NCI-H345 (cell line): ENCODE results near the gene TPRG1L.

Source experiments
- DNase-seq: peaks from one replicate; lab custom pipeline; 2025; lab: John Stamatoyannopoulos, UW

TPRG1L gene

DNA sequence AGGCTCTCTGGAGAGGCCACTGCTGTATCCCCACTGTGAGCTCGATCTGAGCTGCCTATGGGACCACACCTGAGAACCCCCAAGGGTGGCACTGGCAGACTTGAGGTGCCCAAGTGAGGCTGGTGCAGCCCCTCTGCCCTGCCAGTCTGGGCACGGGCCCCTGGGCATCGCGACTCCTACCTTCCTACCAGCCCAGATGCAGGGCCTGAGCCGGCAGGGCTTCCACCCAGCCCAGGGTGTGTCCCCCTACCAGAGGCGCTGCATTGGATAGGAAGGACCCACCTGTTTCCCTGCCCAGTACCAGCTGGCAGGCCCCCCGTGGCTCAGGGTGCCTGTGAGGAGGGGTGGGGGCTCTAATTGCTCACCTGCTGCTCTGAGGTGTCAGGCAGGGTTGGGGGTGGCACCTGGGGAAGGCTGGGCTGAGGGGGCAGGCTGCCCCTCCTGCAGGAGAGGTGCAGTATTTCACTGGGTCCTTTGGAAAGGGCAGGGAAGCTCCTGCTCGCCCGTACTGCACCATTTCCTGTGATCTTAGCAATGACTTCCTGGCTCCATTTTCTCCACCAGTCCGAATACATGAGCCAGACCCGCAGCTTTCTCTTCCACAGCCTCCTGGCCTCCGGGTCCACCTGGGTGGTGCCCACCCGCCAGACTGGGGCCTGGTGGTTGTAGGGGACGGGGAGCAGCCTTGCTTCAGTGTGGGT, 39.3 kb downstream of the TPRG1L start:
- peak; percentile 73 for DNase-seq

DNA sequence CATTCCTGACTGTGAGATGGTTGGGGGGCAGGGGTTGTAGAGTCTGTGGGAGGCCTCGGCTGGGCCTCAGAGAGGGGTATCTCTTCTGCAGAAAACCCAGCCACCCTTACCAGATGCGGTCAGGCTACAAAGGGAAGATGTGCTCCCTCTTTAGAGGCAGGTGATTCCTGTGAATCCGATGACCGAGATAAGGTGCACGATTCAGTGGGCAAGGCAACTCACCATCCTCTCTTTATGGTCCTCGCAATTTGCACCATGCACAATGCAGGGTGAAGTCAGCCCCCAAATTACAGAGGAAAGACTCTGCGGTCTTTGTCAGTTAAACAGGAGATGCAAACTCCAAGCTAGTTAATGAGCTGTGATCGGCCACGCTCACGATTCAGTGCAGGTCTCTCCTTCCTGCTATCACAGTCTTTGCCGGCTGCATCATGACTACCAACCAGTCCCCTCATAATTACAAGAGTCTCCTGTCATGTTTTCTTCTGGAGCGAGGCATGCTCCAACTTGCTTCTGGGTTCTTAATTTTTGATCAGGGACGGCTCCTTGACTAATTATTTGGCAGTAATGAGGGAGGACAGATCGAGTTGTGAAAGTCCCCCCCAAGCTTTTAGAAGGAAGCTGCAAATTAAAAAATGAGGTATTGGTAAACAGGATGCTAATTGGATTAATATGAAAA, 40.0 kb downstream of the TPRG1L start:
- no peak for DNase-seq

DNA sequence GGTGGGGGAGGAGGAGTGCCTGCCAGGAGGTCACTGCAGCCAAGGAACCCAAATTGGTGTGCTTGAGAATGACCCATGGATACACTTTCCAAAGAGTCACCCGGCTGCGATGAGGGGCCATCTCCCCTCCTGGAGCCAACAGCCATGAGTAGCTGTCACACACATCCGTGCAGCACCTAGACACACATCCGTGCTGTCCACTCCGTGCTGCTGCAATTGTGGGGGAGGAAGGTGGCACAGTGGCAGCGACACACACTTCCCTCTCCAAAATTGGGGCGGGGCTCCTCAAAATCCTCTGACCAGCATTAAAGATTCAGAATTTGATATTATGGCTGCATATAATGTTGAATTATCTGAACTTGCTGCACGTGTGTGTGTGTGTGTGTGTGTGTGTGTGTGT, 43.3 kb downstream of the TPRG1L start:
- DNase-seq = no peak

DNA sequence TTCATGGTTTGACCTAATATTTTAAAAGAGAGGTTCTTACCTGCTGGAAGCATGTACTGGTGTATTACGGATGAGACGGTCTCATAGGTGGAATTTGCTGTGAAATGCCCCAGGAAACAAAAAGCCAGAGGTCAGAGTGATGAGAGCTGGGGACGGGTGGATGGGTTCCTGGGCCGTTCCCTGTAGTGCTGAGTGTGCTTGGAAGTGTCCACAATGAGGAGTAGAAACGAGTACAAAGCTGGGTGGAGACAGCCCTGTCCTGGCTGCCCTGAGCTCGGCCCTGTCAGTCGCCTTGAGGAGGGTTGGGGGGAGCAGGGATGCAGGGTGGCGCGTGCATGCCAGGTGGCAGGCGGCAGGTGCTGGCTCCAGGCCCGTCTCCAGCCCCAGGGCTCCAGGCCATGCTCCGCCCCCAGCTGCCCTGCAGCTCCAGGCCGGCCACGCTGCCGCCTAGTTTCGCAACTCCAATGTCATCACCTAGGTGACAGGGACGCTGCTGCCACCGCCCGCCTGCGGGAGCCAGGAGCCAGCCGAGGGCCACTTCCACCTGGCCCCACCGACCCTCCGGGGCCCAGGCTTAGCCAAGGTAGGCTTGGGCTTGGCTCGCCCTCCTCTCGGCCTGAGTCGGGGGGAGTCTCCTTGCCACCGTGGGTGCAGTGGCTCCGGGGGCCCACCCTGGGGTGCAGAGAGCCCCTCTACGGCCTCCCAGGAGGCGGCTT, 43.9 kb downstream of the TPRG1L start:
- peak; percentile 93 for DNase-seq

DNA sequence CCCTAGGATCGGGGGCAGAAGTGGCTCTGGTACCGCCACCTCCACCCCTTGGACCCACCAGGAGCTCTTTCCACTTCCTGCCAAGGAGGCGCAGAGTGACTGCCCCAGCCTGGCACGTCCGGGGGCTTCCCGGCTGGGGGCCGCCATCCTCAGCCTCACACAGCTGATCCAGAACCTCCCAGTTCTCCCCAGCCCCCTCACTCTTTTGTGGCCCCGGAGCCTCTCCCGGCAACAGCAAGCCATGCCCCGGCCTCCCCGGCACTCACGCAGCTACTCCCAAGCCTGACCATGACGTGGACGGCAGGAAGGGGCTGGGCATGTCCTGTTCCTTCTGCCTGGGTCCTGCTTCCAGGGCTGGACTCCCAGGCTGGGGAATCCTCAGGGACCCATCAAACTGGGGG, 44.6 kb downstream of the TPRG1L start:
- DNase-seq = no peak

DNA sequence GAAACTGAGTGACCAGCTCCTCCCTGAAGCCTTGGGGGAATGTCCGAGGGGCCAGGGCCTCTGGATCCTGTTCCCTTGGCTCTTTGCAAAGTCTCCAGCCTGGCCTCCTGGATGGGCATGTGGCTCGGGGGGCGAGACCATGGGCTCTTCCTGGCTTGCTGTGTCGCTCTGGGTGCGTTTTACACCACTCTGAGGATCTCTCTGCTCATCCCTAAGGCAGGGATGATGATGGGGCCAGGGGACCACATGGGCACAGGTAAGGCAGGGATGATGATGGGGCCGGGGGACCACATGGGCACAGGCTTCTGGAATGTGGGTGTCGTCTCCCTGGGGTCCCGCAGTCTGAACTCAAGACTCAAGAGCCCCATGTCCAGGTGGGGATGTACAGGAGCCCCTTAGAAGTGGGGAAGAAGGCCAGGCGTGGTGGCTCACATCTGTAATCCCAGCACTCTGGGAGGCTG, 45.2 kb downstream of the TPRG1L start:
- DNase-seq = no peak

DNA sequence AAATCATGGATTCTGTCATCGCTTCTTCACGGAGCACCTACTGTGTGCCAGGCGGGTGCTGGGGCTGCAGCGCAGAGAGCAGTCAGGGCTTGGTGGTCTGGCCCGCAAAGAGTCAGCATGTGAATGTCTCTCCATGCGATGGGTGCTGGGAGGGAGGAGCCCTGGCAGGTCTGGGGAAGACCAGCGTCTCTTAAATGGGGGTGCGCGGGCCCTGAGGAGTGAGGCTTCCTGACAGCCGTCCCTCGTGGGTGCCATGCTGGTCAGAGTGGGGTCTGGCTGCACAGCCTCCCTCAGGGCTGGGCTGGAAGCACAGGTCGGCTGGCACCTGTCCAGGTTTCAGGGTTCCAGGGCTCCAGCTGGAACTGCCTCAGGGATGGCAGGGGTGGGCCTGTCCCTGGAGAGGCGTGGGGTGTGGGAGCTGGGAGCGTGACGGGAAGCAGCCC, 46.0 kb downstream of the TPRG1L start:
- DNase-seq = no peak

DNA sequence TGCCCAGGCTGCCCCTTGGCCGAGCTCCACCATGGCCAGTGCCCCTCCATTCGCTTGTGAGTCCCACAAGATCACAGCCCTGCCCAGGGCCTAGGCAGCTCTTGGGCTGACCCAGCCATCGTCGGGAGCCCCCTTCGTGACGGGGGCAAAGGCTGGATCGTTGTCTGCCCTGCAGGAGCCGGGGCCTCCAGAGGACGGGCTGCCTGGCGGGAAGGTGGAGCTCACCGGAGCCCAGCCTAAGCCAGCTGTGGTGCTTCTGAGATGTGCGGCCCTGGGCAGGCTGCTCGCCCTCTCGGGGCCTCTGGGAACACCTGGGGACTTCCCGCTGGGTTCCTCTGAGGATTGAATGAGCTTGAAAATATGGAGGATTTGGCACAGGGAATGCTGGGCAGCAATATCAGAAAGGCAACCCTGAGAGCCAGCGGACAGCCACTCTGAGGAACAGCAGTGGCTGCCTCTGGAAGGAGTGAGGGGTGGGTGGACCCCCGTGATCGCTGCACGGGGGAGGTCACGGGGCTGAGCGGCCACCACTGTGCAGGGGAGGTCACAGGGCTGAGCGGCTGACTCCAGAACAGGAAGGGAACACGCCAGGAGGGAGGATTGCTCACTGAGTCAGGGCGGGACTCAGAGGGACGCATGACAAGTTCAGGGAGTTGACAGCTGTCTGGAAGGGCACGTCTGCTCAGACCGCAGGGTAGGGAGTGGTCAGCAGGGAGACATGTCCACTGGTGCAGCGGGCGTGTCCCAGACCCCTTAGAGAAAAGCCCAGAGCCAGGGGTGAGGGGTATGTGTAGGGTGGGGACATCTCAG, 46.8 kb downstream of the TPRG1L start:
- peak; percentile 76 for DNase-seq

DNA sequence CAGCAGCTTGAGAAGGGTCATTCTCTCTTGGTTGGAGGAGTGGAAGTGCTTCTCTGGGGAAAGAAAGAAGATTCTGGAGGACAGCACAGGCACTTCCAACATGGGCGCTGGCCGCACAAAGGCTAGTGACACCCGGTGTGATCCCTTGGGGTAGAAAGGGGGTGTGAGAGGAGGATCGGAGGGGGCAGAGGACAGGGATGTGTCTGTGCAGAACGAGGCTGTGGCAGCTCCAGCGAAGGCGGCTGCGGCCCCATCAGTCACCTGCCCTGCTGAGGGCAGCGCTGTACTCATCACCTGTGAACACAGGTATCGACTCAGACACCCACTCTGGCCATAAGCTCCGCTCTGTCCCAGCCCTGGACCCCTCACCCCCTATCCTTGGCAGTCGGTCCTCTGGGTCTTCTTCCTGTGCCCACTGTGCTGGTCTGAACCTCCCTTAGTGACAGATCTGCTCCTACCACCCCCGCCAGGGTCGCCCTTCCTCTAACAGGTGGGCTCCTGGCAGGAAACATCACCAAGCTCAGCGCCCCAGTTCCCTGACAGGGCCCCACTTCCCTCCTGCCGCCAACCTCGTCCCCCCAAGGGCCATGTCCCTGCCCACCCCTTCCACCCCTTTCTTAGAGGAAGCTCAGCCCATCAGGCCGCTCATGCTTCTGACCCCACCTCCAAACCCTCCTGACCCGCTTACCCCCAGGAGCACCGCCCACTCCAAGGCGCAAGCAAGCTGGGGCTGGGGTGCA, 47.6 kb downstream of the TPRG1L start:
- DNase-seq = no peak

DNA sequence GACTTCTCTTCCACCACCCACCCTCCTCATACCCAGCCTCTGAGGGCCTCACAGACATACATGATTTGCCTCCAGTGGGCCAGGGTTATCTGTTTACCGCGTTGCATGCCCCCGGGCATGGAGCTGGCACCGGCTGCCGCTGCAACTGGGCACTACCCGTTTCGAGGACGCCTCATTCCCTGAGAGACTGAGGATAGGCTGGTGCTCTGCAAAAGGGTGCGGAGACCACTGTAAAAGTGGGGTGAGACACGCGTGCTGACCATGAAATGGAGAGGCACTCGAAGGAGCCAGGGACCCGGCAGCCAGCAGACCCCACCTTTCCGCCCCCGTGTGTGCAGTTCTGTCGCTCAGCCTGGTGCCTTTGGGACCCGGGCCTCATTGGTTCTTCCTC, 48.2 kb downstream of the TPRG1L start:
- no peak for DNase-seq

DNA sequence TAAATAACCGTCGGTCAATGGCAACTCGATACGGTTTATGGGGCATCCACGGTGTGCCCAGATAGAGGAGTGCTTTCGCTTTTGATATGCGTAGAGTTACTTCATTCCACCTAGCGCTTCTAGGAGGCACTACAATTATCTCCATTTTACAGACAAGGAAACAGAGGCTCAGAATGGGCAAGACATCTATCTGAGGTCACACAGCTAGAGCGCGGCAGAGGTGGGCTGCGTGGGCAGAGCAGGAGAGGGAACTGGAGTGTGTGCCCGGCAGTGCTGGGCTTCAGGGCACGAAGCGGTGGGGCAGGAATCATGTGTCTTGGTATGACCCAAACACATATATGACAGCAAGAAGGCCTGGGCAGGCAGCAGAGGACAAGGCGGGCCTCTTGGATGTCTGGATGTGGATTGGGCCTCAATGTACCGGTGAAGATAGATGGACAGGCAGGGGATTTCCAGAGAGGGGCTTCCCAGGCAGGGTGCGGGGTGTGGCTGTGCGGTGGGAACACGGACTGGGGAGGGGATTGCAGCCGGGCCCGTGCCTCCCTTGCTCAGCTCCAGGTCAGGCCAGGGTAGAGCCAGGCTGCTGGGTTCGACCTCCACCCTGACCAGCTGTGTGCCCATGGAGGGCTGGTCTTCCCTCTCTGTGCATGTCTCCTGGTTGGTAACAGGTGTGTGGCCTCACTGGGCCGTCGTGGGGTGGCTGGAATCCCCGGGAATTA, 48.7 kb downstream of the TPRG1L start:
- DNase-seq = no peak

DNA sequence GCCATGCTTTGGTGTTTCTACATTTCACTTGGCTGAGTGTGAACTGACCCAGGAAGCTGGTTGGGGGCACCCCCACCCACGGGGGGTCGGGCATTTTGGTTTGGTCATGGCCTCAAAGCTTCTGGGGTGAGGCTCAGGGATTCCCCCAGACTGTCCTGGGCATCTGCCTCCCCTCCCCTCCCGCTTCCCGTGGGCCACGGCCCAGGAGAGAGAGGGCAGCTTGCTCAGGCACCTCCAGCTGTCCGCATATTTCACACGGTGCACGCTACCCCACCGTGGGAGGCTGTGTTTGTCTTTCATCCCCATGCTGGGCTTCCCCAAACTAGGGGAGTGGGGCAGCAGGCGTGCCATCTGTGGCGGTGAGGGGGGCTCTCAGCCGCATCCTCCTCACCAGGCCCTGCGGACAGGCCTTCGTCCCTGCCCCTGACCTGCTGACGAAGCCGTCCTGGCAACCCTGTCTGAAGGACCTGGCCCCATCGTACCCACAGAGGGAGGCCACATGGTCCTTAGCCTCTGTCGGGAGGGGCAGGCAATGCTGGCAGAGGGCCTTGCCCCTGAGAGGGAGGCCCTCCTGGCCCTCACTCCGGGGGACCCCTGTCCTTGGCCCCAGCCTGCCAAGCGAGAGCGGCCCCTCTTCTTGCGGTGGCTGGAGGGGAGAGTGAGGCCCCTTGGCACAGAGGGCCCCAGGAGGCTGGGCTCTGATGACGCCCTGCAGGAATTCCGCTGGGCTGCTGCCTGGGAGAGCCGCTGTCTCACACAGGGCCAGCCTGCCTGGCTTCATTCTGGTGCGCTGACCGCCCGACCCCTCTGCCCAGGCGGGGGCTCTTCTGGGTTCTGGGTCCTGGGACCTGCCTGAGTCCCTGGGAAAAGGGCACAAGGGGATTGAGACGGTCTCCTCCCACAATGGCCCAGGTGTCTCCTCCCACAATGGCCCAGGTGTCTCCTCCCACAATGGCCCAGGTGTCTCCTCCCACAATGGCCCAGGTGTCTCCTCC, 49.6 kb downstream of the TPRG1L start:
- no peak for DNase-seq

DNA sequence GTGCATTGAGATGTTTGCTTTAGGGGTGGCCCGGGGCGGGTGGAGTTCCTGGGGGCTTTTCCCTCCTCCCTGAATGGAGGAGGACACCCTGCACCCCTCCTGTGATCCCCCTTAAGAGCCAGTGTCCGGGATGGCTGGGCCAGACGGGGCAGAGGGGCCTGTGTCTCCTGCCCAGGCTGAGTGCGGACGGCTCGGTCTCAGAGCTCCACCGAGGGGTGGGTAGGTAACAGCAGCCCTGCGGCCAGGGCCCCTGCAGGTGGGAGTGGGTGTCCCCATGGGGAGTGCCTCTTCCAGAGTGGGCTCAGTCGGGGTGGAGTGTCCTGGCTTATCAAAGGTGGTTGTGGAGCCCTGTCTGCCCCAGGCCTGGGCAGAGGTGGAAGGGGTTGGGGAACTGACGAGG, 50.6 kb downstream of the TPRG1L start:
- DNase-seq = no peak

DNA sequence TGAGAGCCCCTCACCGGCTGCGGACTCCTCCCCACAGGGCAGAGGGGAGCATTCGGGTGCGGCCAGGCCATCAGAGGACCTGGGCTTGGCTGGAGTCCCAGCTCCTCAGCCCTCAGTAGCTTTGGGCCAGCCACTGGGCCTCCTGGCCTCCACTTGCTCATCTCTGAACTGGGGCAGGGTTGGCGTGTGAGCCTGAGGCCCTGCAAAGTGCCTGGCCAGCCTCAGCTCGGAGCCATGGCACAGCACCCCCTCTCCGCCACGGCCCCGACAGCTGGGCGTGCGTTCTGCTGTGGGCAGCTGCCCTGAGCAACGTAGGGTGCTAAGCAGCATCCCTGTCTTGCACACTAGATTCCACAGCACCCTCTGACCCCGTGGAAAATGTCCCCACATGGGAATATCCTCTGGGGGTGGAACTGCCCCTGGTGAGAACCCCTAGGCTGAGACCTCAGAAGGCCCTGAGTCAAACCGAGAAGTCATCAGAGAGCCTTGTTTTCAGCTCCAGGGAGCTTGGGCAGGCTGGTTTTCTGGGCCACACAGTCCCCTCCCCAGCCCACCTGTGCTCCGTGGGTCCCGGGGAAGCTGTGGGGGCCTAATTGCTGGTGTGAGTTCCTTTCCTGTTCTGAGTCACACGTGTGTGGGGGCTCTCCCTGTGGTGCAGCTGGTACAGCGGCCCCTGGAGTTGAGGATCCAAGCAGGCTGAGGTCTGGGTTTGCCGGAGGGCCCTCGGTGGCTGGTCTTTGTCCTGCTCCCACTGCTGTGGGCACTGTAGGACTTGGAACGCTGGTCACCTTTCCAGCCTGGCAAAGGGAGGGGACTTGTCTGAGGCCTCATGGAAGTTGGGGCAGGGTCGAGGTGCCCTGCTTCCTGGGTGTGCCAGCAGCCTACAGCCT, 52.0 kb downstream of the TPRG1L start:
- no peak for DNase-seq

DNA sequence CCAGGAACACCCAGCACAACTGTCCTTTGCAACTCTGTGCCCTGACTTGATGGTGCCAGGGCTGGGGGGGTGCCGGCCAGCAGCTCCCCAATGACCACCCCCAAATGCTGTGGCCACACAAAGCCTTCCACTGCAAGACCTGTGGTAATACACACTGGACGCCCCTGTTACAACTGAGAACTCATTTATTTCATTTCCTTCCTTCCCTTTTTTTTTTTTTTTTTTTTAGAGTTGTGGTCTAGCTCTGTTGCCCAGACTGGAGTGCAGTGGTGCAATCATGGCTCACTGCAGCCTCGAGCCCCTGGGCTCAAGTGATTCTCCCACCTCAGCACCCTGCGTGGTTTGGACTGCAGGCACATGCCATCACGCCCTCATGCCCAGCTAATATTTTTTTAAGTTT, 52.7 kb downstream of the TPRG1L start:
- DNase-seq = no peak

DNA sequence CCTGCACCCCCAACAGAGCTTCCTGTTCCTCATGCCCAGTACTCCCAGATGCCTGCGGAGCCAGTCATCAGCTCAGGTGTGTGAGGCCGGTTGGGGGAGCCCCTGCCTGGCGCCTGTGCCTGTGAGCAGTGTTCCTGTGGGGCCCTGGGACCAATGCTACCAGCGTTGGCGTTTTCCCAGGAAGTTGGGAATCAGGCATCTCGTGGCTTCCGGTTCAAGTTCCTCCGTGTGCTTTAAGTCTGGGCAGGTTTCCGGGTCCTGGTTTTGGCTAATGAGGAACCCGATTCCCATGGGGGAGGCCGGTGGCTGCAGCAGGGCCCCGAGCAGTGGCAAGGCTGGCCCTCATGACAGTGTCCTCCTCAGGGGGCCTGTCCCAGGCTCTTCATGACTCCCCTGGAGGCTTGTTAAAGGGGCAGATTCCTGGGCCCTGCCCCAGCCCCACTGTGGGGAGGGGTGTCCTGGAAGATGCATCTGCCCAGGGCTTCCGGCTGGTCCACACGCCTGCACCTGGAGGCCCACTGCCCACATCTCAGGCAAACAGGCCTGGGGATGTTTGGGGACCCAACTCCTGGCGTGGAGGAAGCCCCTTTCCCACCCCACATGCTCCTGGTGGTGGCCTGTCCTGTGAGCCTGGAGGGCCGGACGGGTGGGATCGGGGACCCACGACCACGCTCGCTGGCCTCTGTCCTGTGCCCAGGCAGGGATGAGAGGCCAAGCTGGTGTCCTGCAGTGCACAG, 53.7 kb downstream of the TPRG1L start:
- no peak for DNase-seq

DNA sequence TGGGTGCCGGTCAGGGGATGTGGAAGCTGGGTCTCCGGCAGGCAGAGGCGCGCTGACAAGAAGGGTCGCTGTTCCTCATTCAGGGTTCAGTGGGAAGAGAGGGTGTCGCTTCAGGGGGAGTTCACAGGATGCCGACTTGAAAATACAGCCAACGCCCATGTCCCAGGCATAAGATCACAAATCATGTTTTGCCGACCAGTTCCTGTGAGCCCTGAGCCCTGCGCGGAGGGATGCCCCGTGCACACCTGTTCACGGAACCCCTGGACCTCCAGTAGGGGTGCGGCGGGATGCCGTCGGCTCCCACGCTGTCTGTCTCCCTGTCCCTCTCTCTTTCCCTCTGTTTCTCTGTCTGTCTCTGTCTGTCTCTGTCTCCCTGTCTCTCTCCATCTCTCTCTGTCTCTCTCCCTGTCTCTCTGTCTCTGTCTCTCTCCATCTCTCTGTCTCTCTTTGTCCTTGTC, 54.3 kb downstream of the TPRG1L start:
- no peak for DNase-seq
